ENCODE data around the gene RGS21.
"Not testable (repeated sequence)": the region's sequence is repeated elsewhere in the genome, so short reads cannot be mapped to it uniquely, and the experiment has no call there.

The RGS21 gene

GRCh38 chr1:192316942-192317450 lies at the start of gene RGS21:
Gene RGS21 (plus strand): TSS chr1:192316992. CDS start chr1:192343037, 26,045 bp downstream.
- DNase-seq, result no peak

GRCh38 chr1:192268468-192269052 lies 48.2 kb upstream of the RGS21 start:
- no peak for DNase-seq

- no peak for DNase-seq
Observed at GRCh38 chr1:192270398-192270797, 46.4 kb upstream of the RGS21 start.

GRCh38 chr1:192272732-192273131 lies 44.1 kb upstream of the RGS21 start:
- no peak for DNase-seq

- DNase-seq, result no peak
Observed at GRCh38 chr1:192274588-192274987, 42.2 kb upstream of the RGS21 start.

GRCh38 chr1:192277635-192278034 lies 39.2 kb upstream of the RGS21 start:
- no peak for DNase-seq

- DNase-seq, result no peak
Observed at GRCh38 chr1:192284927-192285326, 31.9 kb upstream of the RGS21 start.

GRCh38 chr1:192303029-192303428 lies 13.8 kb upstream of the RGS21 start:
- DNase-seq, result no peak

GRCh38 chr1:192308314-192308713 lies 8.5 kb upstream of the RGS21 start:
- DNase-seq, result not testable (repeated sequence)

- DNase-seq, result peak; percentile 45 to 71 (median 65)
Observed at GRCh38 chr1:192311281-192311680, 5.5 kb upstream of the RGS21 start.

GRCh38 chr1:192327997-192328396 lies 11.2 kb downstream of the RGS21 start:
- DNase-seq, result no peak

- no peak for DNase-seq
Observed at GRCh38 chr1:192342842-192343241, 26.1 kb downstream of the RGS21 start.

- DNase-seq, result no peak
Observed at GRCh38 chr1:192343344-192343743, 26.6 kb downstream of the RGS21 start.

GRCh38 chr1:192349314-192349713 lies 32.5 kb downstream of the RGS21 start:
- no peak for DNase-seq

GRCh38 chr1:192350356-192350755 lies 33.6 kb downstream of the RGS21 start:
- no peak for DNase-seq

GRCh38 chr1:192351550-192351949 lies 34.8 kb downstream of the RGS21 start:
- no peak for DNase-seq

GRCh38 chr1:192357924-192358323 lies 41.1 kb downstream of the RGS21 start:
- DNase-seq, result no peak

GRCh38 chr1:192358402-192358801 lies 41.6 kb downstream of the RGS21 start:
- no peak for DNase-seq

- DNase-seq, result no peak
Observed at GRCh38 chr1:192358822-192359221, 42.0 kb downstream of the RGS21 start.

- DNase-seq, result no peak
Observed at GRCh38 chr1:192363177-192363576, 46.4 kb downstream of the RGS21 start.

GRCh38 chr1:192367436-192367835 lies 50.6 kb downstream of the RGS21 start:
- DNase-seq, result no peak

- no peak for DNase-seq
Observed at GRCh38 chr1:192375306-192375705, 58.5 kb downstream of the RGS21 start.

GRCh38 chr1:192376374-192376773 lies 59.6 kb downstream of the RGS21 start:
- DNase-seq, result no peak

- DNase-seq, result no peak
Observed at GRCh38 chr1:192378276-192378675, 61.5 kb downstream of the RGS21 start.

GRCh38 chr1:192378878-192379277 lies 62.1 kb downstream of the RGS21 start:
- no peak for DNase-seq

All from suppressor macrophage treated with lipopolysaccharide for 1 hour (primary cell).